IMR-90 (cell line): ENCODE data around the gene CATSPERZ.

Experiments used
- CTCF ChIP-seq: conservative IDR thresholded peaks from 2 replicates; pipeline ENCODE4 v1.5.1; 2012; ENCODE audit warnings: mild to moderate bottlenecking, low read depth, low read length, improper control_type of control experiment
- FOS ChIP-seq: fragments of 150-350 bp; IDR thresholded peaks from 2 replicates; pipeline ENCODE4 v1.6.1; 2016; ENCODE audit warnings: low read depth, low read length
- MAFK ChIP-seq: IDR thresholded peaks from 2 replicates; pipeline ENCODE4 v1.6.1; 2012; ENCODE audit warnings: low read depth, low read length, improper control_type of control experiment
- MXI1 ChIP-seq: IDR thresholded peaks from 2 replicates; pipeline ENCODE4 v1.6.1; 2012; ENCODE audit warnings: low read depth, mild to moderate bottlenecking, low read length, moderate library complexity, borderline replicate concordance
- NFE2L2 ChIP-seq: fragments of 150-350 bp; IDR thresholded peaks from 2 replicates; pipeline ENCODE4 v1.6.1; 2016; ENCODE audit warnings: low read depth, mild to moderate bottlenecking, low read length
- POLR2A ChIP-seq: IDR thresholded peaks from 2 replicates; pipeline ENCODE4 v1.6.1; 2012; ENCODE audit warnings: mild to moderate bottlenecking, low read depth, low read length
- RAD21 ChIP-seq: IDR thresholded peaks from 2 replicates; pipeline ENCODE4 v1.6.1; 2012; ENCODE audit warnings: low read length, improper control_type of control experiment

GRCh38 chr11:64343767-64344559 is 43.8 kb downstream of the CATSPERZ start:
- TF ChIP-seq MXI1, result no peak
- TF ChIP-seq MAFK, result no peak
- TF ChIP-seq POLR2A, result no peak
- peak; percentile 31 for TF ChIP-seq RAD21
- TF ChIP-seq NFE2L2, result no peak
- TF ChIP-seq FOS, result no peak
- TF ChIP-seq CTCF, result peak; percentile 28; the same call in 1 of the 2 replicates
